OCI-LY7 (cell line): ENCODE data around the gene PAGR1. TPM values are rescaled to one million over a fixed set of nuclear protein-coding genes. Genes with fewer than 3 reads are reported as not detected.
"Not testable (repeated sequence)": the region's sequence is repeated elsewhere in the genome, so short reads cannot be mapped to it uniquely, and the experiment has no call there.

Source experiments
- BruUV-seq: library from RNA; stranded (reverse); fragments of 400-500 nt; replicated peaks from 2 replicates; lab custom pipeline; 2021; lab: Mats Ljungman, UMichigan
- CTCF ChIA-PET: fragments of 300-600 bp; sonication (Branson Sonifier 250); formaldehyde crosslinking; loops from one replicate; lab custom pipeline; 2022; ENCODE audit warnings: antibody characterized with exemption; ENCODE audit not compliant: unreplicated experiment; lab: Charles Lee
- POLR2A ChIA-PET: fragments of 300-600 bp; sonication (Branson Sonifier 250); formaldehyde crosslinking; loops from one replicate; lab custom pipeline; 2022; ENCODE audit warnings: antibody characterized with exemption; lab: Charles Lee
- DNase-seq: peaks from one replicate; pipeline ENCODE4 v3.0.0-alpha.2; 2015; ENCODE audit warnings: low spot score
- H2AFZ ChIP-seq: fragments of 200-600 bp; sonication (generic), shearing (Covaris generic); 2 replicates; pipeline ENCODE4 v1.6.1; 2014; ENCODE audit warnings: mild to moderate bottlenecking, antibody characterized with exemption, low read length, moderate library complexity
- H3K27ac ChIP-seq: fragments of 200-600 bp; sonication (generic); 2 replicates; pipeline ENCODE4 v1.5.1; 2014; ENCODE audit warnings: mixed run types, low read depth, mild to moderate bottlenecking, moderate library complexity, low read length, inconsistent platforms; ENCODE audit not compliant: poor library complexity, severe bottlenecking
- H3K36me3 ChIP-seq: fragments of 200-600 bp; sonication (generic); 2 replicates; pipeline ENCODE4 v1.6.1; 2014; ENCODE audit warnings: mild to moderate bottlenecking, antibody characterized with exemption, low read length, moderate library complexity, mixed read lengths; ENCODE audit not compliant: insufficient read depth
- H3K4me1 ChIP-seq: fragments of 200-600 bp; sonication (generic); 2 replicates; pipeline ENCODE4 v1.5.1; 2014; ENCODE audit warnings: mild to moderate bottlenecking, low read length; ENCODE audit not compliant: insufficient read depth, poor library complexity, severe bottlenecking
- H3K4me2 ChIP-seq: fragments of 200-600 bp; sonication (generic); 2 replicates; pipeline ENCODE4 v1.6.1; 2014; ENCODE audit warnings: mild to moderate bottlenecking, low read length
- H3K4me3 ChIP-seq: fragments of 200-600 bp; sonication (generic); 2 replicates; pipeline ENCODE4 v1.5.1; 2014; ENCODE audit warnings: mild to moderate bottlenecking, low read depth, low read length; ENCODE audit not compliant: poor library complexity, severe bottlenecking
- H3K79me2 ChIP-seq: fragments of 200-600 bp; sonication (generic); 2 replicates; pipeline ENCODE4 v1.6.1; 2016; ENCODE audit warnings: low read depth, mild to moderate bottlenecking, low read length, moderate library complexity, mixed read lengths; ENCODE audit not compliant: insufficient read depth
- H3K9me2 ChIP-seq: fragments of 200-600 bp; sonication (generic); 2 replicates; pipeline ENCODE4 v1.6.1; 2016; ENCODE audit warnings: mild to moderate bottlenecking, low read length, mixed read lengths; ENCODE audit not compliant: insufficient read depth
- H3K9me3 ChIP-seq: fragments of 200-600 bp; sonication (generic); 2 replicates; pipeline ENCODE4 v1.6.1; 2014; ENCODE audit warnings: mild to moderate bottlenecking, mixed run types, low read length, mixed read lengths
- H4K20me1 ChIP-seq: fragments of 200-600 bp; sonication (generic); 2 replicates; pipeline ENCODE4 v1.6.1; 2014; ENCODE audit warnings: mild to moderate bottlenecking, antibody characterized with exemption, low read length, moderate library complexity, mixed read lengths; ENCODE audit not compliant: insufficient read depth
- EZH2phosphoT487 ChIP-seq: fragments of 200-600 bp; sonication (generic); IDR thresholded peaks from 2 replicates; pipeline ENCODE4 v1.6.1; 2018; ENCODE audit warnings: low read depth, borderline replicate concordance, mild to moderate bottlenecking, mixed run types, antibody characterized with exemption, low read length, moderate library complexity, mixed read lengths
- intact Hi-C: fragments of 100-400 bp; cut with micrococcal nuclease; formaldehyde crosslinking; loops from one replicate; pipeline ENCODE4 v1.10.0; 2022; ENCODE audit not compliant: unreplicated experiment
- total RNA-seq, 2 experiments: library from RNA; depleted of rRNA in 1 of 2; stranded (reverse); fragments of >200 nt in 1 of 2; shearing (Covaris generic) in 1 of 2; gene quantifications; 2 replicates each; pipeline ENCODE4 v1.2.3, GENCODE V29; 2014 to 2022
- TF ChIP-seq, protein P1 (sequence below): fragments of 200-600 bp; sonication (generic); conservative IDR thresholded peaks from 2 replicates; pipeline ENCODE4 v1.5.1; 2014; ENCODE audit warnings: mild to moderate bottlenecking, antibody characterized with exemption, low read length, moderate library complexity, mixed read lengths

The PAGR1 gene
- total RNA-seq, 2 experiments from 2014 or later = 51.7 to 59.4 TPM

DNA sequence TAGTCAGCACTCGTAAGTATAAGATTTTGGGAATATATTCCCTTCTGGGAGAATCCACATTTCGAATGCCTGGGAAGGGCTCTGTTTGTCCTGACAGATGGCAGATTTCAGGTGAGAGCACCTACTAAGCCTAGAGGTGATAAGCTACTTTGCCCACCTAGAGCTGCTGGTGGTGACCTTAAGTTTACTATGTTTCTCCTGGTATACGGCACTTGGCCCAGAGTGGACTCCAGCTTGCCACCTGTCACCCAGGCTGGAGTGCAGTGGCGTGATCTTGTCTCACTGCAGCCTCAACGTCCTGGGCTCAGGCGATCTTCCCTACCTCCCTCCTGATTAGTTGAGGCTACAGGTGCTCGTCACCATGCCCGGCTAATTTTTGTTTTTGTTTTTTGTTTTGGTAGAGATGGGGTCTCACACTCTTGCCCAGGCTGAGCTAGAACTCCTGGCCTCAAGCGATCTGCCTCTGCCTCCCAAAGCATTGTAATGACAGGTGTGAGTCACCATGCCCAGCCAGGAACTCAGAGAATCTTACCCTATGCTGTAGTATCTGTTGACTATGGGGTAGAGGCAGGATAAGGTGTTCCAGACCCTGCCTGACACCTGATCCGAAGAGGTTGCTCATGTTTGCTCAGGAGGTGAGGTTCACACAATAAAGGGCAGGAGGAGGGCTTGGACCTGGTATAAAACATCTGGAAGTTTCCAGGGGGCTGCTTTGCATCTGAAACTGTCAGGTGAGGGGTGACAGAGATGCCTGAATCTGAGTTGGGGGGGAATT is 38.2 kb upstream of the PAGR1 start, which contains the start of gene ZG16:
Gene ZG16, plus strand, starts transcription at position 681 of the 775 bp plus-strand sequence. CDS start 1,011 bp downstream, outside the sequence.
- no peak for TF ChIP-seq EZH2phosphoT487
- TF ChIP-seq, protein P1, sequence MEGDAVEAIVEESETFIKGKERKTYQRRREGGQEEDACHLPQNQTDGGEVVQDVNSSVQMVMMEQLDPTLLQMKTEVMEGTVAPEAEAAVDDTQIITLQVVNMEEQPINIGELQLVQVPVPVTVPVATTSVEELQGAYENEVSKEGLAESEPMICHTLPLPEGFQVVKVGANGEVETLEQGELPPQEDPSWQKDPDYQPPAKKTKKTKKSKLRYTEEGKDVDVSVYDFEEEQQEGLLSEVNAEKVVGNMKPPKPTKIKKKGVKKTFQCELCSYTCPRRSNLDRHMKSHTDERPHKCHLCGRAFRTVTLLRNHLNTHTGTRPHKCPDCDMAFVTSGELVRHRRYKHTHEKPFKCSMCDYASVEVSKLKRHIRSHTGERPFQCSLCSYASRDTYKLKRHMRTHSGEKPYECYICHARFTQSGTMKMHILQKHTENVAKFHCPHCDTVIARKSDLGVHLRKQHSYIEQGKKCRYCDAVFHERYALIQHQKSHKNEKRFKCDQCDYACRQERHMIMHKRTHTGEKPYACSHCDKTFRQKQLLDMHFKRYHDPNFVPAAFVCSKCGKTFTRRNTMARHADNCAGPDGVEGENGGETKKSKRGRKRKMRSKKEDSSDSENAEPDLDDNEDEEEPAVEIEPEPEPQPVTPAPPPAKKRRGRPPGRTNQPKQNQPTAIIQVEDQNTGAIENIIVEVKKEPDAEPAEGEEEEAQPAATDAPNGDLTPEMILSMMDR = no peak
- intact Hi-C loops = no loop called here
- Histone ChIP-seq H3K27ac (no peak within 1 kb of the TSS), H3K79me2 (no peaks in the 10 kb centered on the region), H3K4me3 (no peak within 1 kb of the TSS), H3K9me3 (no peaks in the 10 kb centered on the region), H3K36me3 (no peaks in the 10 kb centered on the region), H3K4me1 (no peaks in the 10 kb centered on the region), H2AFZ (no peak within 1 kb of the TSS), H4K20me1 (no peaks in the 10 kb centered on the region), H3K4me2 (no peak within 1 kb of the TSS), H3K9me2 (no peaks in the 10 kb centered on the region)
- ChIA-PET CTCF (no interaction called here), POLR2A (interaction anchor here (0.7 kb wide), 1 partner anchor 10 kb away, joined by 4 read pairs; no protein-coding TSS in a partner anchor)
- no peak for DNase-seq
- no TSS peak for BruUV-seq

DNA sequence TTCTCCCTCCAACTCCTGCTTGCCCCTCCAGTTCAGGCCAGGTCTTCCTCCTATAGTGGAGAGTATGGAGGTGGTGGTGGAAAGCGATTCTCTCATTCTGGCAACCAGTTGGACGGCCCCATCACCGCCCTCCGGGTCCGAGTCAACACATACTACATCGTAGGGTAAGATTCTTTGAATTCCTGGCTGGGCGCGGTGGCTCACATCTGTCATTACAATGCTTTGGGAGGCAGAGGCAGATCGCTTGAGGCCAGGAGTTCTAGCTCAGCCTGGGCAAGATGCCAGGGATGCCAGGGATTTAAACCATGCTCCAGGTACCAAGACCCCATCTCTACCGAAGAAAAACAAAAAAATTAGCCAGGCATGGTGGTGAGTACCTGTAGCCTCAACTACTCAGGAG is 36.5 kb upstream of the PAGR1 start:
- TF ChIP-seq EZH2phosphoT487 = no peak
- TF ChIP-seq, protein P1 = no peak
- DNase-seq = no peak
- Histone ChIP-seq H2AFZ (no peak overlapping the region), H3K4me2 (no peak overlapping the region), H3K27ac (no peak overlapping the region), H3K4me1 (no peaks in the 10 kb centered on the region), H3K9me3 (no peaks in the 10 kb centered on the region), H3K36me3 (no peaks in the 10 kb centered on the region), H3K4me3 (no peak overlapping the region), H3K9me2 (no peaks in the 10 kb centered on the region), H4K20me1 (no peaks in the 10 kb centered on the region), H3K79me2 (no peaks in the 10 kb centered on the region)
- CTCF ChIA-PET = no interaction called here
- intact Hi-C loops = no loop called here
- BruUV-seq = no TSS peak
- POLR2A ChIA-PET = no interaction called here

DNA sequence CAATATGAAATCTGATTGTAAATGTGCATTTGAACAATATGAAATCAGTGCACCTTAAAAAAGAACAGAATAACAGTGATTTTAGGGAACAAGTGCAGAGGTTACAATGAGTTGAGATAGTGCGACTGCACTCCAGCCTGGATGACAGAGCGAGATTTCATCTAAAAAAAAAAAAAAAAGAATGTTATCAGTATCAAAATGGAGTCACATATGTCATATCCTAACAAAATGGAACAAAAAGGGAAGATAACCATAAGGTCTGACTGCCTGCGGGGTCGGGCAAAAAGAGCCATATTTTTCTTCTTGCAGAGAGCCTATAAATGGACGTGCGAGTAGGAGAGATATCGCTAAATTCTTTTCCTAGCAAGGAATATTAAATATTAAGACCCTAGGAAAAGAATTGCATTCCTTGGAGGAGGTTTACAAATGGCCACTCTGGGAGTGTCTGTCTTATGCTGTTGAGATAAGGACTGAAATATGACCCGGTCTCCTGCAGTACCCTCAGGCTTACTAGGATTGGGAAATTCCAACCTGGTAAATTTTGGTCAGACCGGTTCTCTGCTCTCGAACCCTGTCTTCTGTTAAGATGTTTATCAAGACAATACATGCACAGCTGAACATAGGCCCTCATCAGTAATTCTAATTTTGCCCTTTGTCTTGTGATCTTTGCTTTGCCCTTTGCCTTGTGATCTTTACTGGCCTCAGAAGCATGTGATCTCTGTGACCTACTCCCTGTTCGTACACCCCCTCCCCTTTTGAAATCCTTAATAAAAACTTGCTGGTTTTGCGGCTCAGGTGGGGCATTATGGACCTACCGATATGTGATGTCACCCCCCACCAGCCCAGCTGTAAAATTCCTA is 32.6 kb upstream of the PAGR1 start:
- H3K36me3 ChIP-seq, intact Hi-C loops, H3K79me2 ChIP-seq, H3K27ac ChIP-seq, POLR2A ChIA-PET, H3K4me1 ChIP-seq, DNase-seq, BruUV-seq, H3K4me3 ChIP-seq, H3K9me2 ChIP-seq, H3K4me2 ChIP-seq, CTCF ChIA-PET, H4K20me1 ChIP-seq, H2AFZ ChIP-seq, H3K9me3 ChIP-seq: not testable (repeated sequence)
